NCI-H1092 (cell line): ENCODE data around the gene TPST1.
"Not testable (repeated sequence)": the region's sequence is repeated elsewhere in the genome, so short reads cannot be mapped to it uniquely, and the experiment has no call there.

ENCODE experiments used
- DNase-seq: peaks from one replicate; lab custom pipeline; 2025; lab: John Stamatoyannopoulos, UW

TPST1 gene

GRCh38 chr7:66204822-66205740 lies at the start of gene TPST1:
TSS of gene TPST1 (plus strand) at chr7:66205334. CDS start at chr7:66240426, 35,092 bp downstream.
- peak; percentile 98 for DNase-seq

- not testable (repeated sequence) for DNase-seq
These were observed 49.1 kb upstream of the TPST1 start for GRCh38 chr7:66156035-66156434.

- no peak for DNase-seq
These were observed 48.1 kb upstream of the TPST1 start for GRCh38 chr7:66157060-66157459.

- DNase-seq = no peak
These were observed 42.5 kb upstream of the TPST1 start for GRCh38 chr7:66162622-66163021.

GRCh38 chr7:66163186-66163610 lies 41.9 kb upstream of the TPST1 start:
- DNase-seq = no peak

- no peak for DNase-seq
These were observed 40.8 kb upstream of the TPST1 start for GRCh38 chr7:66164356-66164755.

GRCh38 chr7:66167773-66168387 lies 37.3 kb upstream of the TPST1 start:
- DNase-seq = no peak

GRCh38 chr7:66169616-66170015 lies 35.5 kb upstream of the TPST1 start:
- no peak for DNase-seq

- DNase-seq = no peak
These were observed 34.6 kb upstream of the TPST1 start for GRCh38 chr7:66170309-66171231.

GRCh38 chr7:66172536-66173401 lies 32.4 kb upstream of the TPST1 start:
- not testable (repeated sequence) for DNase-seq

GRCh38 chr7:66173856-66174255 lies 31.3 kb upstream of the TPST1 start:
- DNase-seq = no peak

- not testable (repeated sequence) for DNase-seq
These were observed 30.1 kb upstream of the TPST1 start for GRCh38 chr7:66175006-66175405.

GRCh38 chr7:66176914-66177313 lies 28.2 kb upstream of the TPST1 start:
- no peak for DNase-seq

- no peak for DNase-seq
These were observed 26.9 kb upstream of the TPST1 start for GRCh38 chr7:66178258-66178657.

- DNase-seq = no peak
These were observed 23.8 kb upstream of the TPST1 start for GRCh38 chr7:66181329-66181728.

- DNase-seq = no peak
These were observed 23.3 kb upstream of the TPST1 start for GRCh38 chr7:66181845-66182244.

GRCh38 chr7:66182920-66183319 lies 22.2 kb upstream of the TPST1 start:
- DNase-seq = no peak

GRCh38 chr7:66183700-66184099 lies 21.4 kb upstream of the TPST1 start:
- no peak for DNase-seq

- no peak for DNase-seq
These were observed 19.4 kb upstream of the TPST1 start for GRCh38 chr7:66185680-66186187.

GRCh38 chr7:66186991-66187390 lies 18.1 kb upstream of the TPST1 start:
- no peak for DNase-seq

GRCh38 chr7:66187905-66188304 lies 17.2 kb upstream of the TPST1 start:
- DNase-seq = no peak
